ENCODE data around the gene PPP1R3D.

Gene PPP1R3D

GRCh38 chr20:59945731-59946130 lies 5.6 kb upstream of the PPP1R3D start:
- Histone ChIP-seq H3K9me3 (replicated peaks; ENCODE audit: insufficient read depth, low read length) (no peaks in the 10 kb centered on the region), H4K20me1 (ENCODE audit: insufficient read depth, low read length) (no peaks in the 10 kb centered on the region), H3K79me2 (ENCODE audit: low read length) (peaks cover 14% of the 10 kb centered on the region; the same call in 1 of the 2 replicates), H3K4me1 (ENCODE audit: low read length) (peaks cover 21% of the 10 kb centered on the region), H3K4me3 (ENCODE audit: low read length) (no peak overlapping the region), H3K36me3 (replicated peaks; ENCODE audit: insufficient read depth, low read length) (peaks cover 5% of the 10 kb centered on the region), H3K9ac (ENCODE audit: low read length) (no peak overlapping the region), H2AFZ (ENCODE audit: low read length) (no peak overlapping the region), H3K4me2 (ENCODE audit: low read depth, low read length) (no peak overlapping the region), H3K27ac (ENCODE audit: low read length) (no peak overlapping the region), H3F3A (ENCODE audit: insufficient read depth, low read length) (peaks cover 18% of the 10 kb centered on the region), H3K27me3 (replicated peaks; ENCODE audit: insufficient read depth, low read length) (no peaks in the 10 kb centered on the region), H3K9me2 (replicated peaks; ENCODE audit: insufficient read depth, low read length) (no peaks in the 10 kb centered on the region)
- no peak for TF ChIP-seq CTCF (IDR thresholded peaks at IDR 0.05; ENCODE audit: low read length)
- no peak for TF ChIP-seq EZH2 (optimal IDR thresholded peaks at IDR 0.05; ENCODE audit: low read depth, low read length)
- TF ChIP-seq EZH2phosphoT487 (IDR thresholded peaks at IDR 0.05; ENCODE audit: low read length) = no peak
- no peak for DNase-seq

- Histone ChIP-seq H3K9me2 (replicated peaks; ENCODE audit: insufficient read depth, low read length) (no peaks in the 10 kb centered on the region), H3K27me3 (replicated peaks; ENCODE audit: insufficient read depth, low read length) (no peaks in the 10 kb centered on the region), H4K20me1 (ENCODE audit: insufficient read depth, low read length) (no peaks in the 10 kb centered on the region), H2AFZ (ENCODE audit: low read length) (no peak overlapping the region), H3K9ac (ENCODE audit: low read length) (no peak overlapping the region), H3F3A (ENCODE audit: insufficient read depth, low read length) (peaks cover 22% of the 10 kb centered on the region), H3K36me3 (replicated peaks; ENCODE audit: insufficient read depth, low read length) (peaks cover 5% of the 10 kb centered on the region), H3K4me3 (ENCODE audit: low read length) (no peak overlapping the region), H3K27ac (ENCODE audit: low read length) (no peak overlapping the region), H3K4me1 (ENCODE audit: low read length) (peaks cover 21% of the 10 kb centered on the region), H3K4me2 (ENCODE audit: low read depth, low read length) (no peak overlapping the region), H3K79me2 (ENCODE audit: low read length) (peaks cover 15% of the 10 kb centered on the region; the same call in 1 of the 2 replicates), H3K9me3 (replicated peaks; ENCODE audit: insufficient read depth, low read length) (no peaks in the 10 kb centered on the region)
- DNase-seq = no peak
- TF ChIP-seq EZH2phosphoT487 (IDR thresholded peaks at IDR 0.05; ENCODE audit: low read length) (no peak), EZH2 (optimal IDR thresholded peaks at IDR 0.05; ENCODE audit: low read depth, low read length) (no peak), CTCF (IDR thresholded peaks at IDR 0.05; ENCODE audit: low read length) (no peak)
These were observed 5.1 kb upstream of the PPP1R3D start for GRCh38 chr20:59945175-59945574.

DNA sequence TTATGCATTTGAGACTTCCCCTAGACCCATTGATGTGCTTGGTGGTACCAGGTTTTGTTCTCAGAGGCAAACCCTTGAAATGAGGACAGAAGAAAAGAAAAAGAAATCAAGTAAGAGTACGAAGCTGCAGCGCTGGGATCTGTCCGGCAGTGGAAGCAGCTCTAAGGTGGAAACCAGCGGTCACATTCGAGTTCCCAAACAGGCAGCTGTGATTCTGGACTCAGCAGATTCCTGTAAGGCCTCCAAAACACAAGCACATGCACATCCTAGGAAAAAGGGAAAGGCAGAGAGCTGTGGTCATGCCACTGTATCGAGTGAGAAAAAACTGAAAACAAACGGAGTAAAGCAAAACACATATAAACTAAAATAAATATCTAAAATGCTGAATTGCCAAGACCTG lies 4.6 kb upstream of the PPP1R3D start:
- no peak for DNase-seq
- Histone ChIP-seq H3K27ac (ENCODE audit: low read length) (no peak overlapping the region), H3K4me3 (ENCODE audit: low read length) (no peak overlapping the region), H3K4me2 (ENCODE audit: low read depth, low read length) (no peak overlapping the region), H3K79me2 (ENCODE audit: low read length) (peaks cover 15% of the 10 kb centered on the region; the same call in 1 of the 2 replicates), H3F3A (ENCODE audit: insufficient read depth, low read length) (peaks cover 22% of the 10 kb centered on the region), H3K9me3 (replicated peaks; ENCODE audit: insufficient read depth, low read length) (no peaks in the 10 kb centered on the region), H4K20me1 (ENCODE audit: insufficient read depth, low read length) (no peaks in the 10 kb centered on the region), H3K9me2 (replicated peaks; ENCODE audit: insufficient read depth, low read length) (no peaks in the 10 kb centered on the region), H3K4me1 (ENCODE audit: low read length) (peaks cover 21% of the 10 kb centered on the region), H2AFZ (ENCODE audit: low read length) (no peak overlapping the region), H3K27me3 (replicated peaks; ENCODE audit: insufficient read depth, low read length) (no peaks in the 10 kb centered on the region), H3K9ac (ENCODE audit: low read length) (no peak overlapping the region), H3K36me3 (replicated peaks; ENCODE audit: insufficient read depth, low read length) (peaks cover 5% of the 10 kb centered on the region)
- TF ChIP-seq EZH2phosphoT487 (IDR thresholded peaks at IDR 0.05; ENCODE audit: low read length) = no peak
- no peak for TF ChIP-seq CTCF (IDR thresholded peaks at IDR 0.05; ENCODE audit: low read length)
- no peak for TF ChIP-seq EZH2 (optimal IDR thresholded peaks at IDR 0.05; ENCODE audit: low read depth, low read length)

Measured in MM.1S (cell line).